OCI-LY3 (cell line): ENCODE measurements around the gene SPOCK1.

Experiments used
- H2AFZ ChIP-seq: fragments of 200-600, 300-600 bp; shearing (Covaris generic); 2 replicates; pipeline ENCODE4 v1.6.0; 2014; ENCODE audit warnings: antibody characterized with exemption, low read depth, low read length
- H3K27ac ChIP-seq: fragments of 200-600, 300-600 bp; sonication (generic); 2 replicates; pipeline ENCODE4 v1.5.1; 2014; ENCODE audit warnings: mild to moderate bottlenecking, low read length, moderate library complexity, mixed read lengths
- H3K27me3 ChIP-seq: fragments of 200-600, 300-600 bp; sonication (generic); 2 replicates; pipeline ENCODE4 v1.6.1; 2014; ENCODE audit warnings: low read depth, low read length, mixed read lengths
- H3K36me3 ChIP-seq: fragments of 200-600, 300-600 bp; sonication (generic); replicated peaks from 2 replicates; pipeline ENCODE3; 2014; ENCODE audit warnings: low read depth, low read length, mixed read lengths
- H3K4me1 ChIP-seq: fragments of 300-600, 200-600 bp; sonication (generic); 2 replicates; pipeline ENCODE4 v1.6.1; 2014; ENCODE audit warnings: low read length, mixed read lengths
- H3K4me2 ChIP-seq: fragments of 200-600, 300-600 bp; sonication (generic); 2 replicates; pipeline ENCODE4 v1.6.1; 2014; ENCODE audit warnings: low read length, mixed read lengths
- H3K4me3 ChIP-seq: fragments of 300-600, 200-600 bp; sonication (generic); 2 replicates; pipeline ENCODE4 v1.5.1; 2014; ENCODE audit warnings: antibody characterized with exemption, mild to moderate bottlenecking, low read length, moderate library complexity
- H3K79me2 ChIP-seq: fragments of 300-600, 200-600 bp; shearing (Covaris generic); 2 replicates; pipeline ENCODE4 v1.6.1; 2014; ENCODE audit warnings: mild to moderate bottlenecking, low read length, mixed read lengths
- H3K9ac ChIP-seq: fragments of 300-600, 200-600 bp; shearing (Covaris generic); 2 replicates; pipeline ENCODE4 v1.6.0; 2014; ENCODE audit warnings: mild to moderate bottlenecking, low read length, moderate library complexity
- H3K9me3 ChIP-seq: fragments of 200-600, 300-600 bp; shearing (Covaris generic); 2 replicates; pipeline ENCODE4 v1.6.1; 2014; ENCODE audit warnings: low read length, mixed read lengths; ENCODE audit not compliant: insufficient read depth
- H4K20me1 ChIP-seq: fragments of 200-600, 300-600 bp; sonication (generic); 2 replicates; pipeline ENCODE4 v1.6.1; 2016; ENCODE audit warnings: low read length, mixed read lengths; ENCODE audit not compliant: insufficient read depth
- EZH2phosphoT487 ChIP-seq: fragments of 200-600 bp; shearing (Covaris generic); IDR thresholded peaks from 2 replicates; pipeline ENCODE4 v1.6.1; 2018; ENCODE audit warnings: antibody characterized with exemption, mixed run types, low read depth
- TF ChIP-seq, protein P1 (sequence below): fragments of 200-600, 300-600 bp; sonication (generic); IDR thresholded peaks from 2 replicates; pipeline ENCODE4 v1.5.1; 2014; ENCODE audit warnings: antibody characterized with exemption, low read length, low read depth

Gene SPOCK1

DNA sequence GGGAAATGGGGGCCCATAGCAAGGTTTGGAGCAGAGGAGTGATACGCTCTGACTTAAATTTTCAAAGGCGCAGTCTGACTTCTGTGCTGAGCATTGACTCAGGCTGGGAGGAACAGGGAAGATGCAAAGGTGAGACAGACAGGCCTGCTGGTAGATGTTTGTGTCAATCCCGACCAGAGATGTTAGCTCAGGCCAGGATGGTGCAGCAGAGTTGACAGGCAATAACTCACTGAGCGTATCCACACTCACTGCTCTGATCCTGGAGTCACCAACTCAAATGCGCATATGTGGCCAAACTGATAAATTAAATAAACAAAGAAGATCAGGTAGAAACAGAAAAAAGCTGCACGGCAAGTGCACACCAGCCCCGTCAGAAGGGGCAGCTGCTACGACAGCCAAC lies 95.3 kb downstream of the SPOCK1 start:
- no peak overlapping the region for H3K4me2 ChIP-seq
- no peaks in the 10 kb centered on the region for H3K79me2 ChIP-seq
- no peaks in the 10 kb centered on the region for H3K36me3 ChIP-seq
- H3K27ac ChIP-seq, result no peak overlapping the region
- no peak overlapping the region for H3K9ac ChIP-seq
- TF ChIP-seq, protein P1, sequence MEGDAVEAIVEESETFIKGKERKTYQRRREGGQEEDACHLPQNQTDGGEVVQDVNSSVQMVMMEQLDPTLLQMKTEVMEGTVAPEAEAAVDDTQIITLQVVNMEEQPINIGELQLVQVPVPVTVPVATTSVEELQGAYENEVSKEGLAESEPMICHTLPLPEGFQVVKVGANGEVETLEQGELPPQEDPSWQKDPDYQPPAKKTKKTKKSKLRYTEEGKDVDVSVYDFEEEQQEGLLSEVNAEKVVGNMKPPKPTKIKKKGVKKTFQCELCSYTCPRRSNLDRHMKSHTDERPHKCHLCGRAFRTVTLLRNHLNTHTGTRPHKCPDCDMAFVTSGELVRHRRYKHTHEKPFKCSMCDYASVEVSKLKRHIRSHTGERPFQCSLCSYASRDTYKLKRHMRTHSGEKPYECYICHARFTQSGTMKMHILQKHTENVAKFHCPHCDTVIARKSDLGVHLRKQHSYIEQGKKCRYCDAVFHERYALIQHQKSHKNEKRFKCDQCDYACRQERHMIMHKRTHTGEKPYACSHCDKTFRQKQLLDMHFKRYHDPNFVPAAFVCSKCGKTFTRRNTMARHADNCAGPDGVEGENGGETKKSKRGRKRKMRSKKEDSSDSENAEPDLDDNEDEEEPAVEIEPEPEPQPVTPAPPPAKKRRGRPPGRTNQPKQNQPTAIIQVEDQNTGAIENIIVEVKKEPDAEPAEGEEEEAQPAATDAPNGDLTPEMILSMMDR, result no peak
- no peak for TF ChIP-seq EZH2phosphoT487
- no peaks in the 10 kb centered on the region for H3K9me3 ChIP-seq
- H3K27me3 ChIP-seq, result no peaks in the 10 kb centered on the region
- no peak overlapping the region for H2AFZ ChIP-seq
- H3K4me3 ChIP-seq, result no peak overlapping the region
- H4K20me1 ChIP-seq, result no peaks in the 10 kb centered on the region
- no peaks in the 10 kb centered on the region for H3K4me1 ChIP-seq

DNA sequence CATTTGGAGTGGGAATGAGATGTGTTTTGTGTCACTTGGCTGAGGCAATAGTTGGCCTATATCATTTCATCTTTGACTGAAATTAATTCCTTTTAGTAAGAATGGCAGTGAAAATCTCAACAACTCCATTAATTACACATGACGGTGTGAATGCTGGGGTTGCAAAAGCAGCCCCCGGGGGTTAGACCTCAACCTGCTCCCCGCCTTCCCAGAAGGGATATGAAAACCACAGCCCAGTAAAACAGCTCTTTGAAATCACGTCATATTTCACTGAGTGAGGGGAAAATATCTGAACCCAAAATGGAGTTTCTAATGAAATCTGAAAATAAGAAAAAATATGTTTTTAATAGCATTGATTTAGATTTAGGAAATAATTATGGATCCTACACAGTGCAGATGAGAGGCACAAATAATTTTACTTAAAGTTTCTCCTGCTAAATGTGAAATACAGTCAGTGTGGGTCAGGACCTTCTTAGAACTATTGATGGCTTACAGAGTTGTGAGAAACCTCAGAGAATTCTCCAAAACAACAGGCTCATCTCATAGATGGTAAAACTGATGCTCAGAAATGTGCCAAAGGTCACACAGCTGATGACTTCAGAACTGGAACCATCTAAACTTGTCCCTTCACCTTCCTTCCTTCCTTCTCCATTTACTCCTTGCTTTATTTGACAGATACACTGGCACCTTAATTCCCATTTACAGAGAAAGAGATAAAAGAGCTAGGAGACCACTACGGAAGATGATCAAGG lies 96.5 kb downstream of the SPOCK1 start:
- no peak overlapping the region for H3K4me3 ChIP-seq
- no peak overlapping the region for H3K9ac ChIP-seq
- no peak overlapping the region for H3K27ac ChIP-seq
- H3K79me2 ChIP-seq, result no peaks in the 10 kb centered on the region
- no peaks in the 10 kb centered on the region for H3K36me3 ChIP-seq
- H3K9me3 ChIP-seq, result no peaks in the 10 kb centered on the region
- H3K4me1 ChIP-seq, result no peaks in the 10 kb centered on the region
- no peaks in the 10 kb centered on the region for H3K27me3 ChIP-seq
- no peaks in the 10 kb centered on the region for H4K20me1 ChIP-seq
- no peak overlapping the region for H3K4me2 ChIP-seq
- TF ChIP-seq, protein P1, result no peak
- TF ChIP-seq EZH2phosphoT487, result no peak
- no peak overlapping the region for H2AFZ ChIP-seq

DNA sequence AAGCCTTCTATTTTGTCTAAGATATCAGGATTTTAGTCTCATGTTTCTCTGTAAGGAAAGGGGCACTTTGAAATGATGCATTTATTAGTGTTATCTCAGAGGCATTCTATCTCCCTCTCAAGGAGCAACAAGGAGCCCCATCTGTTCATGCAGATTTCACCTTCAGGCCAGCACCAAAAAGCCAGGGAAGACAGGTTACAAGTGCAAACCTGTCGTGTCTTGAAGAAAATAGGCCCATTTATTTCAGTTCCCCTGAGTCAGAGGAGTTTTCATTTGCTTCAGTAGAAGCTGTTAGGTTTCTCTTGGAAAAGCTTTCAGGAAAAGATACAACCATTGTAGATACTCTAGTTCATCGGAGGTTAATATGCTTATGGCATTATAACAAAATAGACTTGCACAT lies 97.2 kb downstream of the SPOCK1 start:
- Histone ChIP-seq H3K36me3 (no peaks in the 10 kb centered on the region), H3K27me3 (no peaks in the 10 kb centered on the region), H3K9ac (no peak overlapping the region), H4K20me1 (no peaks in the 10 kb centered on the region), H3K4me1 (no peaks in the 10 kb centered on the region), H3K4me3 (no peak overlapping the region), H3K4me2 (no peak overlapping the region), H2AFZ (no peak overlapping the region), H3K79me2 (no peaks in the 10 kb centered on the region), H3K9me3 (no peaks in the 10 kb centered on the region), H3K27ac (no peak overlapping the region)
- TF ChIP-seq, protein P1, result no peak
- no peak for TF ChIP-seq EZH2phosphoT487

DNA sequence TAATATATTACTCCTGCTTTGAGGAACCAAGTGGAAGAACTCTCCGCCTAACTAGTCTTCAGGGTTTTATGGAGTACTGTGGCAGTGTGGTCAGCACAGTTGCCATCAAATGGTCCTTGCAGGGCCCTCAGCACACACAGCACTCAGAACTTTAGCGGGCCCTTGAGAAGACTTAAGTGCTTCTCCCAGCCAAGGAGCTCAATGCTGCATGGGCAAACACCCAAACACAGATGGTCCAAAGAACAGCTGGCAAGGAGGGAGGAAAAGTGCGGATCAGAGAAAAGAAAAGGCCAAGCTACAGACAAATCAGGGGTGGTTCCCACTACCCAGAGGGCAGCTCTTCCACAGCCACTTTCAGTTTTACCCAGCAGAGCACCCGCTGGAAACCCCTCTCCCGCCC lies 98.6 kb downstream of the SPOCK1 start:
- TF ChIP-seq, protein P1, result no peak
- TF ChIP-seq EZH2phosphoT487, result no peak
- H3K36me3 ChIP-seq, result no peaks in the 10 kb centered on the region
- H2AFZ ChIP-seq, result no peak overlapping the region
- H3K4me3 ChIP-seq, result no peak overlapping the region
- H3K27ac ChIP-seq, result no peak overlapping the region
- no peak overlapping the region for H3K4me2 ChIP-seq
- no peaks in the 10 kb centered on the region for H3K4me1 ChIP-seq
- no peaks in the 10 kb centered on the region for H3K27me3 ChIP-seq
- H3K79me2 ChIP-seq, result no peaks in the 10 kb centered on the region
- no peak overlapping the region for H3K9ac ChIP-seq
- H4K20me1 ChIP-seq, result no peaks in the 10 kb centered on the region
- H3K9me3 ChIP-seq, result no peaks in the 10 kb centered on the region
